ENCODE measurements around the gene MRPL58. TPM values are rescaled to one million over a fixed set of nuclear protein-coding genes. Genes with fewer than 3 reads are reported as not detected.

MRPL58 gene
- total RNA-seq, 3 donors from 2014 or later, result 38.6 to 48.6 (median 44.6) TPM

Other genes starting within 250 kb of the MRPL58 start
- 10 to 100 TPM; 20.6 to 41.3 (median 40.0) TPM for gene NAT9, start 236.3 kb upstream of the MRPL58 start, total RNA-seq
- gene GRIN2C, start 152.8 kb upstream of the MRPL58 start, total RNA-seq, result under 1 TPM in 1 of 3 donors, not detected in 2; 0.48 TPM
- 1 to 10 TPM; 7.3 to 9.3 (median 8.8) TPM for gene FDXR, start 139.7 kb upstream of the MRPL58 start, total RNA-seq
- gene FADS6, start 119.0 kb upstream of the MRPL58 start, total RNA-seq, result under 1 TPM in 2 of 3 donors, not detected in 1; 0.33 to 0.80 TPM
- not detected for gene USH1G, start 89.4 kb upstream of the MRPL58 start, total RNA-seq
- under 1 TPM in 1 of 3 donors, not detected in 2; 0.33 TPM for gene OTOP2, start 88.4 kb upstream of the MRPL58 start, total RNA-seq
- gene OTOP3, start 76.8 kb upstream of the MRPL58 start, total RNA-seq, result not detected
- 10 to 100 TPM in 2 of 3 donors, 1 to 10 TPM in 1; 6.1 to 46.5 (median 37.3) TPM for gene HID1, start 39.9 kb upstream of the MRPL58 start, total RNA-seq
- gene CDR2L, start 25.0 kb upstream of the MRPL58 start, total RNA-seq, result 10 to 100 TPM in 1 of 3 donors, 1 to 10 TPM in 2; 8.0 to 13.1 (median 9.2) TPM
- gene ATP5PD, start 34.3 kb downstream of the MRPL58 start, total RNA-seq, result 100 to 1,000 TPM; 190 to 268 (median 222) TPM
- gene KCTD2, start 34.6 kb downstream of the MRPL58 start, total RNA-seq, result 10 to 100 TPM; 23.5 to 28.4 (median 24.6) TPM
- gene SLC16A5, start 75.3 kb downstream of the MRPL58 start, total RNA-seq, result 10 to 100 TPM in 2 of 3 donors, 1 to 10 TPM in 1; 9.0 to 19.8 (median 18.4) TPM
- 1 to 10 TPM; 3.4 to 6.7 (median 5.6) TPM for gene ARMC7, start 97.3 kb downstream of the MRPL58 start, total RNA-seq
- 100 to 1,000 TPM in 1 of 3 donors, 10 to 100 TPM in 2; 79.6 to 106 (median 91.4) TPM for gene NT5C, start 119.1 kb downstream of the MRPL58 start, total RNA-seq
- 10 to 100 TPM in 2 of 3 donors, 1 to 10 TPM in 1; 9.9 to 30.5 (median 24.9) TPM for gene JPT1, start 141.8 kb downstream of the MRPL58 start, total RNA-seq
- 10 to 100 TPM; 68.8 to 78.6 (median 74.6) TPM for gene SUMO2, start 170.3 kb downstream of the MRPL58 start, total RNA-seq
- gene NUP85, start 193.0 kb downstream of the MRPL58 start, total RNA-seq, result 10 to 100 TPM; 37.1 to 40.2 (median 37.7) TPM
- gene GGA3, start 248.9 kb downstream of the MRPL58 start, total RNA-seq, result 10 to 100 TPM; 20.0 to 35.0 (median 32.8) TPM
- gene MRPS7, start 249.2 kb downstream of the MRPL58 start, total RNA-seq, result 10 to 100 TPM; 37.0 to 46.5 (median 40.1) TPM

Measured in breast epithelium (tissue), 3 donors.